ENCODE results near the gene PTPN22.

DNA sequence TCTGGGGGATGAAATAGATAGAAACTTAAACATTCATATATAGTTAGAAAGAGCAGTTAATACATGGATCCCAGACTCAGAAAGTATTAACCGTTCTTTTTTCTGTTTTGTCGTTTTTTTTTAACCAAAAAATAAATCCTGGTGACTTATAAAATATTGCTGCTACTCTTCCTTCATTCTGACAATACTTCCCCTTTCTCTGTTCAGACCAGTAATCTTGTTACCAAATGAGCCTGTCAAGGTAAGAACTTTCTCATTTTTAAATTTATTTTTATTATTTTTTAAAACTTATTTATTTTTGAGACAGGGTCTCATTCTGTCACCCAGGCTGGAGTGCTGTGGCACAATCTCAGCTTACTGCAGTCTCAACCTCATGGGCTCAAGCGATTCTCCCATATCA, 13.7 kb downstream of the PTPN22 start:
- TF ChIP-seq POLR2A (IDR thresholded peaks at IDR 0.05) = no peak
- TF ChIP-seq, protein P1, sequence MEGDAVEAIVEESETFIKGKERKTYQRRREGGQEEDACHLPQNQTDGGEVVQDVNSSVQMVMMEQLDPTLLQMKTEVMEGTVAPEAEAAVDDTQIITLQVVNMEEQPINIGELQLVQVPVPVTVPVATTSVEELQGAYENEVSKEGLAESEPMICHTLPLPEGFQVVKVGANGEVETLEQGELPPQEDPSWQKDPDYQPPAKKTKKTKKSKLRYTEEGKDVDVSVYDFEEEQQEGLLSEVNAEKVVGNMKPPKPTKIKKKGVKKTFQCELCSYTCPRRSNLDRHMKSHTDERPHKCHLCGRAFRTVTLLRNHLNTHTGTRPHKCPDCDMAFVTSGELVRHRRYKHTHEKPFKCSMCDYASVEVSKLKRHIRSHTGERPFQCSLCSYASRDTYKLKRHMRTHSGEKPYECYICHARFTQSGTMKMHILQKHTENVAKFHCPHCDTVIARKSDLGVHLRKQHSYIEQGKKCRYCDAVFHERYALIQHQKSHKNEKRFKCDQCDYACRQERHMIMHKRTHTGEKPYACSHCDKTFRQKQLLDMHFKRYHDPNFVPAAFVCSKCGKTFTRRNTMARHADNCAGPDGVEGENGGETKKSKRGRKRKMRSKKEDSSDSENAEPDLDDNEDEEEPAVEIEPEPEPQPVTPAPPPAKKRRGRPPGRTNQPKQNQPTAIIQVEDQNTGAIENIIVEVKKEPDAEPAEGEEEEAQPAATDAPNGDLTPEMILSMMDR (IDR thresholded peaks at IDR 0.05) = no peak
- TF ChIP-seq EP300 (IDR thresholded peaks at IDR 0.05) = no peak
- TF ChIP-seq POLR2AphosphoS5 (IDR thresholded peaks at IDR 0.05) = no peak

Measured in sigmoid colon (tissue), 4 donors.